A673 (cell line): ENCODE data around the gene LTF.

ENCODE experiments used
- CTCF ChIP-seq: fragments of 300-800, 200-600 bp; sonication (generic); conservative IDR thresholded peaks from 2 replicates; pipeline ENCODE4 v1.5.1; 2017; ENCODE audit warnings: low read depth, mild to moderate bottlenecking, antibody characterized with exemption, low read length, moderate library complexity, mixed read lengths
- EZH2 ChIP-seq: fragments of 200-600 bp; sonication (generic); IDR thresholded peaks from 2 replicates; pipeline ENCODE4 v1.6.1; 2017; ENCODE audit warnings: borderline replicate concordance, low read depth, mild to moderate bottlenecking, mixed read lengths, antibody characterized with exemption, low read length; ENCODE audit not compliant: poor library complexity, severe bottlenecking

DNA sequence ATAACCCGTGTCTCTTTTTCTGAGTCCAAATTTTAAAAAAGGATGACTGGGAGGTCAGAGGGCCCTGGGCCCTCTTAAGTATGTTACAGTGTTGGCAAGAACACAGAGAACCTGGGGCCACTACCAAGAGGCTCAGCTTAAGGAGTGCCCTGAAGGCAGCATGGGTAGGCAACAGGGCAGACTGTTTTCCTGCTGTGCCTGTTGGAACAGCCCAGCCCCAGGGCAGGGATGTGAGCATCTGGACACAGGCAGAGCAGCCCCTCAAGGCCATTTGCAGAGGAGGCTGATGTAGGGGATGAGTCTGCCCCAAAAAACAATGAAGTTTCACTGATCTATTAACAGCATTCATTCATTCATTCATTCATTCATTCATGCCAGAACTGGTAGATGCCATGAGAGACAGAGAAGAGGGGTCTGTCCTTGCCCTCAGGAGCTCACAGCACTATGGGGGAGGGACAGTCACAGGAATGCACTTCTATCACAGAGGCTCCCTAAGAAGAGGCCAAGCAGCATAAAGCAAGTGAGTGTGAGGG, 2.2 kb upstream of the LTF start:
- TF ChIP-seq CTCF (no peak), EZH2 (no peak)
